D721Med (cell line): ENCODE measurements around the gene PFKP.

Experiments
- DNase-seq: peaks from one replicate; pipeline ENCODE4 v3.0.0; 2011; ENCODE audit warnings: low spot score; ENCODE audit not compliant: insufficient read length
- FAIRE-seq: peaks from 2 replicates; lab custom pipeline; 2011; peaks lifted over from hg19 to GRCh38; lab: Jason Lieb, UNC
- TF ChIP-seq, protein P1 (sequence below): IDR thresholded peaks from 2 replicates; pipeline ENCODE4 v1.5.1; 2012; ENCODE audit warnings: mild to moderate bottlenecking, control low read depth; ENCODE audit not compliant: insufficient read depth; ENCODE audit errors: missing control alignments

PFKP gene

GRCh38 chr10:3125527-3126170, 58.3 kb downstream of the PFKP start:
- FAIRE-seq: no peak
- TF ChIP-seq, protein P1, sequence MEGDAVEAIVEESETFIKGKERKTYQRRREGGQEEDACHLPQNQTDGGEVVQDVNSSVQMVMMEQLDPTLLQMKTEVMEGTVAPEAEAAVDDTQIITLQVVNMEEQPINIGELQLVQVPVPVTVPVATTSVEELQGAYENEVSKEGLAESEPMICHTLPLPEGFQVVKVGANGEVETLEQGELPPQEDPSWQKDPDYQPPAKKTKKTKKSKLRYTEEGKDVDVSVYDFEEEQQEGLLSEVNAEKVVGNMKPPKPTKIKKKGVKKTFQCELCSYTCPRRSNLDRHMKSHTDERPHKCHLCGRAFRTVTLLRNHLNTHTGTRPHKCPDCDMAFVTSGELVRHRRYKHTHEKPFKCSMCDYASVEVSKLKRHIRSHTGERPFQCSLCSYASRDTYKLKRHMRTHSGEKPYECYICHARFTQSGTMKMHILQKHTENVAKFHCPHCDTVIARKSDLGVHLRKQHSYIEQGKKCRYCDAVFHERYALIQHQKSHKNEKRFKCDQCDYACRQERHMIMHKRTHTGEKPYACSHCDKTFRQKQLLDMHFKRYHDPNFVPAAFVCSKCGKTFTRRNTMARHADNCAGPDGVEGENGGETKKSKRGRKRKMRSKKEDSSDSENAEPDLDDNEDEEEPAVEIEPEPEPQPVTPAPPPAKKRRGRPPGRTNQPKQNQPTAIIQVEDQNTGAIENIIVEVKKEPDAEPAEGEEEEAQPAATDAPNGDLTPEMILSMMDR: no peak

DNA sequence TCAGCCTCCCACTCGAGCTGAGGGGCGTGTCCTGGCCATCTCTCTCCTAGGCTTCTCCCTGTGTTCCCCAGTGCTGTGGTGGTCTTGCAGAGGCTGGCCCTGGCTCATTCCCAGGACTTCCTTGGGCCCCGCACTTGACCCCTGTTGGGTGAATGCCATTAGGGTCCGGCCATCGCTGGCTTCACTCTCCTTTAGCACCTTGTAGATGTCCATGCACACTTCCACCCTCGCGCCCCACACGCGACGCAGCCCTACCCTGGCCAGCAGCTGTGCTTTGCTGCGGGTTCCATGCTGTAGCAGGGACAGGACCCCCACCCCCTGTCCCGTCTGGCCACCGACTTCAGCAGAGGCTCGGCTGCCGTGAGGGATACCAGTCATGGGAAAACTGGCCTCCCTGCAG, 58.9 kb downstream of the PFKP start:
- no peak for FAIRE-seq
- TF ChIP-seq, protein P1: no peak
- DNase-seq: no peak

More at GRCh38 chr10:3125527-3126170, 58.3 kb downstream of the PFKP start:
- no peak for DNase-seq

DNA sequence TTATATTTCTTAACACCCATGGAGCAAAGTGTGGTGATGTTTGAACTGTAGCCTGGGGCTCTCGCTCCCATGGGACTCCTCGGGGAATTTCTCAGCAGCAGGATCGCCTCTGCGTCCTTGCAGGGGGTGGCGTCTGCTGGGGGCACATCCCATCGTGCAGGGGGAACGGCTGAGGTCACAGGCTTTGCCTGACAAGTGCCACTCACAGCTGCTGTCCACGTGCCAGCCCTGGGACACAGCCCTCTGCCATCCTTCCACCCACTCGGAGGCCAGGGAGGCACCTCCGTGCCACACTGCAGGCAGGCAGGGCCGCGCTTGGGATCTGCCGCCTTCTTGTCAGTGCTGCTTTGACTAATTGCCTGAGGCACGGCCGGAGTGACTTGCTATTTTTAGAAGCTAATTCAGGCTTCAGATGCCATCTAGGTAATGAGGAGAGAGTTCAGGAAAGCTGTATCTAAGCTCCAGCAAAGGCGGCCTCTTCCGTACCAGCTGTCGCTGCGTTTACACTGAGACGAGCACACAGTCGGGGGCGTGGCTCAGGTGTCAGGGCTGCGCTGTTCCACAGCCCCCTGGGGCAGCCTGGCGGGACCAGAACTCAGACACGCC, 59.5 kb downstream of the PFKP start:
- FAIRE-seq: peak; percentile 92
- TF ChIP-seq, protein P1: no peak
- DNase-seq: peak; percentile 92

- DNase-seq (no peak), FAIRE-seq (no peak)
Observed at GRCh38 chr10:3127921-3128320, 60.6 kb downstream of the PFKP start.

GRCh38 chr10:3128379-3129130, 61.2 kb downstream of the PFKP start:
- DNase-seq (no peak), FAIRE-seq (no peak)
- TF ChIP-seq, protein P1: no peak

More at GRCh38 chr10:3127921-3128320, 60.6 kb downstream of the PFKP start:
- TF ChIP-seq, protein P1: no peak

DNA sequence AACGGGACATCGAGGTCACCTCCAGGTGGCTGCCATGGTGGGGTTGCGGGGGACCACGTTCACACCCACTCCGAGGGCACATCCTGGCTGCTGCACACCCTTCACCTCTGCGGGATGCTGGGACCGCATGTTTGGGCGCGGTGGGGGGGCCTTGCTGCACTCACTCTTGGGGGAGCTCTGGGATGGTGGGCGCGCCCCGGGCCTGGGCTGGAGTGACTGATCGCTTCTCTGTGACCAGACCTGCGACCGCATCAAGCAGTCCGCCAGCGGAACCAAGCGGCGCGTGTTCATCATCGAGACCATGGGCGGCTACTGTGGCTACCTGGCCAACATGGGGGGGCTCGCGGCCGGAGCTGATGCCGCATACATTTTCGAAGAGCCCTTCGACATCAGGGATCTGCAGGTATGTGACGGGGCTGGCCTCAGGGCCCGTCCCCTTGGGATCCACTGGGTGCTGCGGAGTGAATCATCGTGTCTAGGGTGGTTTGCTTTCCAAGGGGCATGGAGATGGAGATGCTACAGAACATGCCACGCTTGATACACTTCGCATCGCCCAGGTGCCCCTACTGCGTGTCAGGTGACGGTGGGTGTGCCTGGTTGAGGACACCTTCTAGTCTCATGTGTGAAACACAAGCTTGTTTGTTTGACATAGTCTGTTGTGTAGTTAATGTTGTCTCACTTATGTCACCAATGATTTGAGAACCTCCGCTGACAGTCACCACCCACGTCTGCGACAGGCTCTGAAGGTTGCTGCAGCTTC, 62.4 kb downstream of the PFKP start:
- FAIRE-seq (no peak), DNase-seq (no peak)
- TF ChIP-seq, protein P1: no peak
